HG03469 (cell line): ENCODE results near the gene PRAMEF13.
"Not testable (repeated sequence)": the region's sequence is repeated elsewhere in the genome, so short reads cannot be mapped to it uniquely, and the experiment has no call there.

Source experiments
- ATAC-seq: cut with Tn5 transposase; IDR thresholded peaks from one replicate; pipeline ENCODE4 v1.9.1; 2021; ENCODE audit warnings: mild to moderate bottlenecking, moderate library complexity, moderate number of reproducible peaks; ENCODE audit not compliant: unreplicated experiment

Gene PRAMEF13

GRCh38 chr1:13208712-13209111 is 7.5 kb upstream of the PRAMEF13 start:
- not testable (repeated sequence) for ATAC-seq

- not testable (repeated sequence) for ATAC-seq
Measured at GRCh38 chr1:13171548-13171947, 29.7 kb downstream of the PRAMEF13 start, which contains the start of gene PRAMEF9. PRAMEF9 (plus strand) TSS chr1:13171848; CDS start chr1:13175281, 3,433 bp downstream.

- ATAC-seq: not testable (repeated sequence)
Measured at GRCh38 chr1:13165531-13165930, 35.7 kb downstream of the PRAMEF13 start, which contains the start of gene HNRNPCL4. HNRNPCL4 (minus strand) TSS chr1:13165631; CDS start chr1:13165467, 164 bp downstream.

- ATAC-seq: not testable (repeated sequence)
Measured at GRCh38 chr1:13155909-13156308, 45.3 kb downstream of the PRAMEF13 start, which contains the start of gene PRAMEF26. PRAMEF26 (minus strand) TSS chr1:13156009; CDS start chr1:13153095, 2,914 bp downstream.
